Measurements from ENCODE around the gene KIR3DL3. TPM values are rescaled to one million over a fixed set of nuclear protein-coding genes. Genes with fewer than 3 reads are reported as not detected.
"Not testable (repeated sequence)": the region's sequence is repeated elsewhere in the genome, so short reads cannot be mapped to it uniquely, and the experiment has no call there.

KIR3DL3 gene
- total and polyA plus RNA-seq, 2 experiments from 2014 or later, result not detected

- TF ChIP-seq CTCF (conservative IDR thresholded peaks at IDR 0.05; ENCODE audit: low read depth in 2 of 2) (no peak), EZH2 (IDR thresholded peaks at IDR 0.05; ENCODE audit: low read depth, unreplicated experiment) (no peak), ETS1 (IDR thresholded peaks at IDR 0.05) (no peak)
Observed at GRCh38 chr19:54709212-54709948, 14.9 kb upstream of the KIR3DL3 start (continued).

GRCh38 chr19:54709956-54710355 is 14.3 kb upstream of the KIR3DL3 start:
- H3F3A ChIP-seq (replicated peaks; ENCODE audit: low read depth); H3K4me1 ChIP-seq (ENCODE audit: insufficient read depth); H3K4me2 ChIP-seq; H3K27me3 Mint-ChIP-seq (ENCODE audit: insufficient read depth, low read depth, poor library complexity); H3K4me3 ChIP-seq; H3K4me3 Mint-ChIP-seq; H2AFZ ChIP-seq; H3K27me3 ChIP-seq (ENCODE audit: insufficient read depth); H3K9me2 ChIP-seq (ENCODE audit: insufficient read depth); H3K36me3 ChIP-seq (ENCODE audit: insufficient read depth); H4K20me1 ChIP-seq (replicated peaks; ENCODE audit: insufficient read depth); H3K79me2 ChIP-seq (replicated peaks; ENCODE audit: insufficient read depth); H3K4me1 Mint-ChIP-seq; ATAC-seq; H3K27ac ChIP-seq (ENCODE audit: low read depth); DNase-seq (ENCODE audit: low spot score); H3K27ac Mint-ChIP-seq: not testable (repeated sequence)
- Mint-ChIP-seq H3K9me3 (peaks cover 82% of the 10 kb centered on the region), H3K36me3 (ENCODE audit: low read depth) (peaks cover 15% of the 10 kb centered on the region; the same call in 2 of the 3 replicates)

- Mint-ChIP-seq H3K27ac (no peak overlapping the region), H3K4me1 (no peaks in the 10 kb centered on the region), H3K36me3 (ENCODE audit: low read depth) (peaks cover 50% of the 10 kb centered on the region), H3K27me3 (ENCODE audit: insufficient read depth, low read depth, poor library complexity) (peaks cover 7% of the 10 kb centered on the region), H3K9me3 (peaks cover 100% of the 10 kb centered on the region), H3K4me3 (no peak overlapping the region)
- H3K4me3 ChIP-seq, result no peak overlapping the region
- no peak overlapping the region for H3K27ac ChIP-seq (ENCODE audit: low read depth)
- H3K4me1 ChIP-seq (ENCODE audit: insufficient read depth), result no peaks in the 10 kb centered on the region
- DNase-seq (ENCODE audit: low spot score) (no peak), ATAC-seq (no peak)
- H3K4me2 ChIP-seq, result no peak overlapping the region
- no peaks in the 10 kb centered on the region for H3K27me3 ChIP-seq (ENCODE audit: insufficient read depth)
- H3K9me2 ChIP-seq (ENCODE audit: insufficient read depth), result no peaks in the 10 kb centered on the region
- no peak overlapping the region for H2AFZ ChIP-seq
- H3F3A ChIP-seq (replicated peaks; ENCODE audit: low read depth), result no peaks in the 10 kb centered on the region
- H4K20me1 ChIP-seq (replicated peaks; ENCODE audit: insufficient read depth), result no peaks in the 10 kb centered on the region
- peaks cover 6% of the 10 kb centered on the region; the same call in 1 of the 2 replicates for H3K36me3 ChIP-seq (ENCODE audit: insufficient read depth)
- no peaks in the 10 kb centered on the region for H3K79me2 ChIP-seq (replicated peaks; ENCODE audit: insufficient read depth)
- TF ChIP-seq STAT1 (IDR thresholded peaks at IDR 0.05; ENCODE audit: unreplicated experiment) (no peak), CTCF (conservative IDR thresholded peaks at IDR 0.05; ENCODE audit: low read depth in 2 of 2) (no peak), EZH2phosphoT487 (IDR thresholded peaks at IDR 0.05; ENCODE audit: unreplicated experiment) (no peak), ZNF114 (CRISPR knock-in tag; IDR thresholded peaks at IDR 0.05) (no peak), ZNF462 (CRISPR knock-in tag; IDR thresholded peaks at IDR 0.05) (no peak)
Observed at GRCh38 chr19:54724644-54725043, 402 bp downstream of the KIR3DL3 start.

All from GM23338 (cell line).